ENCODE results near the gene THSD7A.

- TF ChIP-seq ZBTB21 (CRISPR knock-in tag; IDR thresholded peaks at IDR 0.05; ENCODE audit: borderline replicate concordance) (no peak), CTCF (IDR thresholded peaks at IDR 0.05) (no peak), NR3C1 (CRISPR knock-in tag; conservative IDR thresholded peaks at IDR 0.05; ENCODE audit: low read depth) (no peak), NFE2L1 (CRISPR knock-in tag; IDR thresholded peaks at IDR 0.05) (no peak), JUN (CRISPR knock-in tag; IDR thresholded peaks at IDR 0.05) (no peak), STAT6 (CRISPR knock-in tag; conservative IDR thresholded peaks at IDR 0.05; ENCODE audit: low read depth) (no peak)
Measured at GRCh38 chr7:11448323-11448722, 383.7 kb downstream of the THSD7A start.
